NB4 (cell line): ENCODE results near the gene ACTRT2.

ENCODE experiments used
- DNase-seq: peaks from one replicate; pipeline ENCODE4 v3.0.0; 2010; ENCODE audit warnings: low read depth
- H3K4me3 ChIP-seq: one replicate; pipeline ENCODE4 v1.5.1; 2011; ENCODE audit warnings: mild to moderate bottlenecking, low read depth, low read length, moderate library complexity
- CTCF ChIP-seq: IDR thresholded peaks from one replicate; pipeline ENCODE4 v1.5.1; 2012; ENCODE audit warnings: low read depth, low read length
- MYC ChIP-seq: IDR thresholded peaks from 2 replicates; pipeline ENCODE4 v1.6.1; 2011; ENCODE audit warnings: low read depth, low read length
- POLR2A ChIP-seq: IDR thresholded peaks from 2 replicates; pipeline ENCODE4 v1.6.1; 2011; ENCODE audit warnings: mild to moderate bottlenecking; ENCODE audit not compliant: insufficient read length; ENCODE audit errors: extremely low read depth
- TF ChIP-seq, protein P1 (sequence below): IDR thresholded peaks from 2 replicates; pipeline ENCODE4 v1.6.1; 2011; ENCODE audit warnings: low read depth, low read length

ACTRT2 gene

DNA sequence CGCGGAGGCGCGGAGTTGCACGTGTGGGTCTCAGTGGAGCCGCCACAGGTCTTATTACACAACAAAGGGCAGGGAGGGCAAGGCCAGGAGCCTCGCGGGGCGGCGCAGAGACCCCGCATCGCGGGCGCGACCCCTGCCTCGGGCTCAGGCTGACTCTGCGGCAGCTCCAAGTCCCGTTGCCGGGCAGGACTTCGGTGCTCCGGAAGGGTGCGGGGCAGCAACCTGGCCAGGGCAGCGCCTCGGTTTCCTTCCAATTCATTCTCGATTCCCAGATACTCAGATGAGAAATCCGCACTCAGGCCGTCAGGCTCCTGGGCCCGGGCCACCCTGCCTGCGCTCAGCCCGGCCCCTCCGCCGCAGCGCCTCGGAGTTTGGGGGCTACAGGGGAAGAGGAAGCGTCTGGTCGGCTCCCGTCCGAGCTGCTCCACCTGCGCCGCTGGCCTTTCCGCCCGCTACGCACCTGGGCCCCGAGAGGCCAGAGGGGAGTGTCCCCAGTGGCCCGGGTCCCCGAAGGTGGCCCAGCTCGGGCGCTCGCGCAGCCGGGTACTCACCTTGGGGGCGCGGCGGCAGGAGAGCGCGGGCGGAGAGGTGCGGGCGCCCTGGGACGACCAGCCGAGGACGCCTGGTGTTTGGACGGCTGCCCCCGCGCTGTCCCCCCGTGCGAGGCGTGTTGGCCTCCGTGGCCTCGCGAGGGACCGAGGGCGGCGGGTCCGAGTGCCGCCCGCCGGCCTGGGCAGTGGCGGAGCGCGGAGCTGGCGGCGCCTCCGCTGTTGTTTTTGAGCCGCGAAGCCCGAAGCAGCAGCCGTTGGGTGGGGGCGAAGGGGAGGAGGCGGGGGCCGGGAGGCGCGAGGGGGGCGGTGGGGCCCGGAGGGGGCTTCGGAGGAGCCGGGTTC is 46.6 kb downstream of the ACTRT2 start:
- TF ChIP-seq CTCF: no peak
- no peak for TF ChIP-seq MYC
- TF ChIP-seq, protein P1, sequence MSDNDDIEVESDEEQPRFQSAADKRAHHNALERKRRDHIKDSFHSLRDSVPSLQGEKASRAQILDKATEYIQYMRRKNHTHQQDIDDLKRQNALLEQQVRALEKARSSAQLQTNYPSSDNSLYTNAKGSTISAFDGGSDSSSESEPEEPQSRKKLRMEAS: no peak
- TF ChIP-seq POLR2A: no peak
- DNase-seq: no peak
- H3K4me3 ChIP-seq: no peak overlapping the region

DNA sequence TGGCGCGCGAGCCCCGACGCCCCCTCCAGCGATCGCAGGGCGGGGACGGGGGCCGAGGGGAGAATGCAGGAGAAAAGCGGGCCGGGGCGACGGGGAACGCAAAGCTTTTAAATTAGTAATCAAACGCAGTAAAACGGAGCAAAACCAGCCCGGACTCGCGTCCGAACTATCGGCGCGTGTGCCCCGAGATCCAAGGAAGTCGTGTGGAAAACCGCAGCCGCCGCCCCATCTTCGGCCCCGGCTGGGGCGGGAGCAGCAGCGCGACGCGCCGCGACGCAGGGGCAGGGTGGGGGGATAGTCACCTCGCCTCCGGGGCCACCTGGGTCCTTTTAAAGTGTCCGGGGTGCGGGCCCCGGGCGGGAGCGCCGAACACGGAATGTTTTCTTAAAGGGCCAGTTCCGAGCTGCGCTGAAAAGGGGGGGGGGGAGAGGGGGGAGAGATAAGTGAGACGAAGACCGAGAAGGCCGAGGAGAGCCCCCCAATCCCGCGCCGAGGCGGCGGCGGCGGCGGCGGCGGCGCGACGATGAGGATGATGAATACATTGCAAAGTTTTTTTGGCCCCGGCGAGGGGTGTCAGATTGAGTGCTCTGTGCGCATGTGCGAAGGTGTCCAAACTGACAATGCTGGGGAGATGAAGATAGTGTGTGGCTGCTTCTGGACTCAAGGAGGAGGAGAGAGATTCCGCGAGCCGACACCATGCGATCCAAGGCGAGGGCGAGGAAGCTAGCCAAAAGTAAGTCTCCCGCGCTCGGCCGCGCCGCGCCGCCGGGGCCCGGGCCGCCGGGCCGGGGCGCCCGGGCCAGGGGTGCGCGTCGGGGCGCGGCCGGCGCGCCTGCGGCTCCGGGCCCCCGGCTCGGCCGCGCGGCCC is 47.5 kb downstream of the ACTRT2 start, which contains the start of gene PRDM16:
TSS of gene PRDM16 (plus strand) at position 640 of the 868 bp plus-strand sequence. CDS start at position 697, 57 bp downstream.
- DNase-seq: no peak
- no peak for TF ChIP-seq POLR2A
- TF ChIP-seq, protein P1: no peak
- TF ChIP-seq MYC: no peak
- no peak for TF ChIP-seq CTCF
- no peak within 1 kb of the TSS for H3K4me3 ChIP-seq

DNA sequence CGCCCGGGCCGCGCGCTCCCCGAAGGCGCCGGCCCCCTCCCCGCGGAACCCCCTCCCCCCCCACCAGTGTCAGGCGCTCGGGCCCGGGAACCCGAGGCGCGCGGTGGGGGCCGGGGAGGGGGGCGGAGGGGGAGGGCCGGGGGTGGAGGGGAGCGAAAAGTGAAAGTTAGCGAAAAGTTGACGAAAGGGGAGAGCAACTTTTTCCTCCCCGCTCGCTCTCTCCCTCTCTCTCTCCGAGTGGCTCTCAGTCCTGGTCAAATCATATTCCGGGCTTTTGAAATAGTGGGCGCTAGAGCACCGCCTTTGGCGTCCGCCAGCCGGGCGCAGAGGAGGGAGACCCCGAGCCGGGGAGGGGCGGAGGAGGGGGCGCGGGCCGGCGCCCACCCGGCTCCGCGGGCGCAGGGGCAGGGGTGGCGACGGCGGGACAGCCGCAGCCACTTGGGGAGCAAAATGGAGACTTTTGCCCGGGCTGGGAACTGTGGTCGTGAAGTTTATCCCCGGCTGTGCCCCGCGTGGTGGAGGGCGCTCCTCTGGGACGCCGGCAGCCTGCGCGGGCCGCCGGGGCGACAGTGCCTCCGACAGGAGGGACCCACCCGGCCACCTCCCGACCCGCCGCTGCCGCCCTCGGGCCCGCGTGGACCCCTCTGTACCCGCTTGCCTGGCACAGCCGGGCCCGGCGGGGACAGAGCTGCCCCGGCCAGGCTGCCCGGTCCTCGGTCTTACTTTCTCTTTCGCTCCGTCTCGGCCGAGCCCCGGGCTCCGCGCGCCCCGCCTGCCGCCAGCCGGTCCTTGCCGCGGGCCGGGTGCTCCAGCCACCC is 48.4 kb downstream of the ACTRT2 start:
- no peak overlapping the region for H3K4me3 ChIP-seq
- peak; percentile 8 for DNase-seq

DNA sequence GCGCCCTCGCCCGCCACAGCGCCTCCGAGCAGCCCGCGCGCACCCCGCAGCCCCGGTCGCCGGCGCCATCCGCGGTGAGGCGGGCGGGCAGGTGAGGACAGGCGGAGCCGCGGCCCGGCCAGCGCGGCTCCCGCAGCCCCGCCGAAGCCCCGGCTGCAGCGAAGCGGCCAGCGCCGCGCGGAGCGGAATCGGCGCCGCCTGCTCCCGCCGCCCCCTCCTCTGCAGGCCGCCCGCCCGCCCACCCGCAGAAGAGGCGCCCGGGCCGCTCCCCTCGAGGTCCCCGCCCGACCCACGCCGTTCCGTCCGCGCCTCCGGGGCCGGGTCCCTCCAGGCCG is 49.0 kb downstream of the ACTRT2 start:
- no peak for DNase-seq
- TF ChIP-seq POLR2A: no peak
- TF ChIP-seq, protein P1: no peak
- TF ChIP-seq CTCF: no peak
- TF ChIP-seq MYC: no peak
- H3K4me3 ChIP-seq: no peak overlapping the region

More for the DNA sequence above, 48.4 kb downstream of the ACTRT2 start:
- TF ChIP-seq CTCF (peak; percentile 2), POLR2A (no peak), MYC (no peak)
- TF ChIP-seq, protein P1: no peak
